Upper lobe of left lung (tissue), 6 donors: ENCODE results near the gene MRPL11. TPM values are rescaled to one million over a fixed set of nuclear protein-coding genes. Genes with fewer than 3 reads are reported as not detected.

Experiments
- ATAC-seq, 2 donors: fragments of 200-7000 bp; cut with Tn5 transposase; one replicate each; pipeline ENCODE4 v1.9.1; 2022; ENCODE audit warnings: mild to moderate bottlenecking in 2 of 2, moderate library complexity in 2 of 2; ENCODE audit not compliant: low FRiP score in 2 of 2
- DNase-seq, 2 donors: peaks; one replicate each; pipeline ENCODE4 v3.0.0-alpha.2; 2019 to 2020
- H3K27ac ChIP-seq, 4 donors: fragments of 200-600 bp; sonication (generic); one replicate each; pipeline ENCODE4 v1.5.1; 2016 to 2019
- H3K27me3 ChIP-seq, 4 donors: fragments of 200-600 bp; sonication (generic); one replicate each; pipeline ENCODE4 v1.5.1; 2017 to 2019
- H3K36me3 ChIP-seq, 4 donors: fragments of 200-600 bp; sonication (generic); one replicate each; pipeline ENCODE4 v1.5.1; 2016 to 2019
- H3K4me1 ChIP-seq, 4 donors: fragments of 200-600 bp; sonication (generic); one replicate each; pipeline ENCODE4 v1.5.1; 2018 to 2019
- H3K4me3 ChIP-seq, 4 donors: fragments of 200-600 bp; sonication (generic); one replicate each; pipeline ENCODE4 v1.5.1; 2017 to 2019; ENCODE audit warnings: mild to moderate bottlenecking in 2 of 4, moderate library complexity in 1 of 4
- H3K9me3 ChIP-seq, 4 donors: fragments of 200-600 bp; sonication (generic); one replicate each; pipeline ENCODE4 v1.5.1; 2018 to 2019
- EP300 ChIP-seq, 4 donors: sonication (generic); formaldehyde crosslinking; IDR thresholded peaks; one replicate each; pipeline ENCODE4 v1.5.1; 2017; ENCODE audit warnings: antibody characterized with exemption in 4 of 4, control low read depth in 2 of 4
- POLR2A ChIP-seq, 4 donors: fragments of 450-650 bp; IDR thresholded peaks; one replicate each; pipeline ENCODE4 v1.5.1; 2016 to 2017; ENCODE audit warnings: antibody characterized with exemption in 4 of 4, mild to moderate bottlenecking in 2 of 4
- POLR2AphosphoS5 ChIP-seq, 2 donors: sonication (generic); formaldehyde crosslinking; IDR thresholded peaks; one replicate each; pipeline ENCODE4 v1.5.1; 2017; ENCODE audit warnings: antibody characterized with exemption in 2 of 2
- WGBS, 2 donors: methylation state at CpG; one replicate each; pipeline ENCODE4 v1.1.5; 2017 to 2018; 5-methylcytosine and 5-hydroxymethylcytosine counted together
- total RNA-seq, 6 donors: library from RNA; depleted of rRNA in 4 of 6; stranded (reverse); fragments of >200 nt in 4 of 6; gene quantifications; one replicate each; pipeline versions ENCODE4 v1.1.0 to v1.2.1, GENCODE V29; 2016 to 2021
- TF ChIP-seq, protein P1 (sequence below), 6 experiments: fragments of 450-650 bp in 4 of 6; fragments of 200-600 bp in 2 of 6; sonication (generic) in 2 of 6; IDR thresholded peaks; one replicate each; pipeline ENCODE4 v1.5.1; 2016 to 2019; ENCODE audit warnings: antibody characterized with exemption in 6 of 6
- donor health status: DM: no; HTN: no; CAD: no; lungs with moderate emphysema.
- donor health status: DM: no; HTN: yes; CAD: no; lungs with severe emphysema.

MRPL11 gene
- total RNA-seq, 6 donors from 2014 or later, result 25.3 to 44.8 (median 33.0) TPM

GRCh38 chr11:66462911-66463310, 24.3 kb upstream of the MRPL11 start:
- TF ChIP-seq POLR2AphosphoS5 (IDR thresholded peaks at IDR 0.05) (no peak), POLR2A (IDR thresholded peaks at IDR 0.05) (no peak), EP300 (IDR thresholded peaks at IDR 0.05) (no peak)
- TF ChIP-seq, protein P1, sequence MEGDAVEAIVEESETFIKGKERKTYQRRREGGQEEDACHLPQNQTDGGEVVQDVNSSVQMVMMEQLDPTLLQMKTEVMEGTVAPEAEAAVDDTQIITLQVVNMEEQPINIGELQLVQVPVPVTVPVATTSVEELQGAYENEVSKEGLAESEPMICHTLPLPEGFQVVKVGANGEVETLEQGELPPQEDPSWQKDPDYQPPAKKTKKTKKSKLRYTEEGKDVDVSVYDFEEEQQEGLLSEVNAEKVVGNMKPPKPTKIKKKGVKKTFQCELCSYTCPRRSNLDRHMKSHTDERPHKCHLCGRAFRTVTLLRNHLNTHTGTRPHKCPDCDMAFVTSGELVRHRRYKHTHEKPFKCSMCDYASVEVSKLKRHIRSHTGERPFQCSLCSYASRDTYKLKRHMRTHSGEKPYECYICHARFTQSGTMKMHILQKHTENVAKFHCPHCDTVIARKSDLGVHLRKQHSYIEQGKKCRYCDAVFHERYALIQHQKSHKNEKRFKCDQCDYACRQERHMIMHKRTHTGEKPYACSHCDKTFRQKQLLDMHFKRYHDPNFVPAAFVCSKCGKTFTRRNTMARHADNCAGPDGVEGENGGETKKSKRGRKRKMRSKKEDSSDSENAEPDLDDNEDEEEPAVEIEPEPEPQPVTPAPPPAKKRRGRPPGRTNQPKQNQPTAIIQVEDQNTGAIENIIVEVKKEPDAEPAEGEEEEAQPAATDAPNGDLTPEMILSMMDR (IDR thresholded peaks at IDR 0.05), result no peak
- no peak for ATAC-seq
- Histone ChIP-seq H3K27me3 (no peaks in the 10 kb centered on the region), H3K27ac (no peak overlapping the region), H3K9me3 (no peaks in the 10 kb centered on the region), H3K4me1 (peaks cover 7 to 18% (median 10%) of the 10 kb centered on the region in 4 donors), H3K4me3 (no peak overlapping the region), H3K36me3 (no peaks in the 10 kb centered on the region)
- DNase-seq, result no peak
- WGBS, 2 donors, result 74 to 89% methylated on average over 3 of the region's 3 CpGs

- Histone ChIP-seq H3K27me3 (no peaks in the 10 kb centered on the region), H3K9me3 (no peaks in the 10 kb centered on the region), H3K36me3 (no peaks in the 10 kb centered on the region), H3K4me3 (no peak overlapping the region), H3K27ac (no peak overlapping the region), H3K4me1 (peaks cover 0 to 9% (median 3%) of the 10 kb centered on the region in 4 donors)
- no peak for DNase-seq
- no peak for ATAC-seq
- no peak for TF ChIP-seq POLR2AphosphoS5 (IDR thresholded peaks at IDR 0.05)
- TF ChIP-seq, protein P1 (IDR thresholded peaks at IDR 0.05), result no peak
- TF ChIP-seq EP300 (IDR thresholded peaks at IDR 0.05), result no peak
- TF ChIP-seq POLR2A (IDR thresholded peaks at IDR 0.05), result no peak
These were observed 23.4 kb upstream of the MRPL11 start for GRCh38 chr11:66462010-66462409.

- Histone ChIP-seq H3K36me3 (no peaks in the 10 kb centered on the region), H3K9me3 (no peaks in the 10 kb centered on the region), H3K4me3 (no peak overlapping the region), H3K27me3 (no peaks in the 10 kb centered on the region), H3K4me1 (no peaks in the 10 kb centered on the region), H3K27ac (no peak overlapping the region)
- ATAC-seq, result no peak
- no peak for TF ChIP-seq POLR2A (IDR thresholded peaks at IDR 0.05)
- TF ChIP-seq POLR2AphosphoS5 (IDR thresholded peaks at IDR 0.05), result no peak
- TF ChIP-seq EP300 (IDR thresholded peaks at IDR 0.05), result no peak
- TF ChIP-seq, protein P1 (IDR thresholded peaks at IDR 0.05), result no peak
- WGBS, 2 donors, result 56 to 66% methylated on average over 5 of the region's 5 CpGs
- no peak for DNase-seq
These were observed 20.6 kb upstream of the MRPL11 start for GRCh38 chr11:66459138-66459778.

DNA sequence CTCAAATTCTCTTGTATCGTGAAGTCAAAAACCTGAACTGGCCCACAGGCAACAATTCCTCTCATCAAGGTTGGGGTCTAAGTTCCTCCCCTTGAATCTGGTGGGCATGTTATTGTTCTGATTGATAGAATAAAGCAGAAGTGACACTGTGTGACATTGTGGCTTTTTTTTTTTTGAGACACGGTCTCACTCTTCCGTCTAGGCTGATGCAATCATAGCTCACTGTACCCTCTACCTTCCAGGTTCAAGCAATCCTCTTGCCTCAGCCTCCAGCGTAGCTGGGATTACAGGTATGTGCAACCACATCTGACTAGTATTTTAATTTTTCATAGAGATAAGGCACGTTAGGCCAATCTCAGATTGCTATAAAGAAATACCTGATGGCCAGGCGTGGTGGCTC, 19.2 kb upstream of the MRPL11 start:
- TF ChIP-seq POLR2AphosphoS5 (IDR thresholded peaks at IDR 0.05) (no peak), POLR2A (IDR thresholded peaks at IDR 0.05) (no peak), EP300 (IDR thresholded peaks at IDR 0.05) (no peak)
- TF ChIP-seq, protein P1 (IDR thresholded peaks at IDR 0.05), result no peak
- H3K9me3 ChIP-seq, result no peaks in the 10 kb centered on the region
- 65 to 80% methylated on average over 6 of the region's 6 CpGs for WGBS, 2 donors
- H3K36me3 ChIP-seq, result no peaks in the 10 kb centered on the region
- ATAC-seq (no peak), DNase-seq (no peak)
- no peak overlapping the region for H3K4me3 ChIP-seq
- no peaks in the 10 kb centered on the region for H3K4me1 ChIP-seq
- no peak overlapping the region for H3K27ac ChIP-seq
- no peaks in the 10 kb centered on the region for H3K27me3 ChIP-seq

- ATAC-seq, result no peak
- Histone ChIP-seq H3K27ac (no peak overlapping the region), H3K4me1 (no peaks in the 10 kb centered on the region), H3K9me3 (no peaks in the 10 kb centered on the region), H3K4me3 (no peak overlapping the region), H3K27me3 (no peaks in the 10 kb centered on the region), H3K36me3 (no peaks in the 10 kb centered on the region)
- 63 to 71% methylated on average over 3 of the region's 3 CpGs for WGBS, 2 donors
- TF ChIP-seq, protein P1 (IDR thresholded peaks at IDR 0.05), result no peak
- no peak for TF ChIP-seq EP300 (IDR thresholded peaks at IDR 0.05)
- no peak for TF ChIP-seq POLR2A (IDR thresholded peaks at IDR 0.05)
- TF ChIP-seq POLR2AphosphoS5 (IDR thresholded peaks at IDR 0.05), result no peak
- no peak for DNase-seq
These were observed 16.2 kb upstream of the MRPL11 start for GRCh38 chr11:66454828-66455227.
